Testis (tissue), 3 donors: ENCODE data around the gene ABTB1. TPM values are rescaled to one million over a fixed set of nuclear protein-coding genes. Genes with fewer than 3 reads are reported as not detected.

Source experiments
- DNase-seq: peaks from one replicate; pipeline ENCODE4 v3.0.0-alpha.2; 2019
- H3K27ac ChIP-seq, 2 donors: fragments of 200-600 bp; sonication (generic); one replicate each; pipeline ENCODE4 v1.5.1; 2019
- H3K27me3 ChIP-seq: fragments of 200-600 bp; sonication (generic); one replicate; pipeline ENCODE4 v1.5.1; 2019
- H3K36me3 ChIP-seq: fragments of 200-600 bp; sonication (generic); one replicate; pipeline ENCODE4 v1.5.1; 2017; ENCODE audit warnings: low read depth; ENCODE audit errors: missing control alignments
- H3K4me1 ChIP-seq: fragments of 200-600 bp; sonication (generic); one replicate; pipeline ENCODE4 v1.5.1; 2019
- H3K4me3 ChIP-seq, 2 donors: fragments of 200-600 bp; sonication (generic); one replicate each; pipeline ENCODE4 v1.5.1; 2017 to 2019
- H3K9me3 ChIP-seq: fragments of 200-600 bp; sonication (generic); one replicate; pipeline ENCODE4 v1.5.1; 2017
- POLR2A ChIP-seq: fragments of 450-650 bp; IDR thresholded peaks from one replicate; pipeline ENCODE4 v1.6.1; 2017; ENCODE audit warnings: antibody characterized with exemption, mild to moderate bottlenecking, moderate library complexity
- WGBS, 2 donors: methylation state at CpG; one replicate each; pipeline ENCODE4 v1.1.5; 2018; 5-methylcytosine and 5-hydroxymethylcytosine counted together
- intact Hi-C: fragments of 100-400 bp; cut with DNase I; formaldehyde crosslinking; loops from one replicate; pipeline ENCODE4 v1.15.1; 2023; ENCODE audit warnings: low total_unique reads
- polyA plus RNA-seq: library from polyadenylated mRNA; stranded (reverse); fragments of 350-450 nt; fragmentation: Illumina TruSeq; extraction: RNeasy Lipid Tissue Mini Kit (QIAGEN cat#74804); gene quantifications from one replicate; pipeline ENCODE4 v1.2.3, GENCODE V29; 2014; ENCODE audit warnings: low read depth, low replicate concordance; ENCODE audit not compliant: insufficient read depth
- total RNA-seq, 2 donors: library from RNA; depleted of rRNA; stranded (reverse); fragments of >200 nt; gene quantifications; one replicate each; pipeline ENCODE4 v1.2.3, GENCODE V29; 2016
- TF ChIP-seq, protein P1 (sequence below), 3 experiments: fragments of 450-650 bp in 2 of 3; fragments of 200-600 bp in 1 of 3; sonication (generic) in 1 of 3; IDR thresholded peaks; one replicate each; pipeline ENCODE4 v1.5.1; 2016 to 2019; ENCODE audit warnings: antibody characterized with exemption in 3 of 3, mild to moderate bottlenecking in 2 of 3, moderate library complexity in 1 of 3

The ABTB1 gene
- total and polyA plus RNA-seq, 3 donors from 2014 or later = 16.7 to 39.1 (median 28.7) TPM

DNA sequence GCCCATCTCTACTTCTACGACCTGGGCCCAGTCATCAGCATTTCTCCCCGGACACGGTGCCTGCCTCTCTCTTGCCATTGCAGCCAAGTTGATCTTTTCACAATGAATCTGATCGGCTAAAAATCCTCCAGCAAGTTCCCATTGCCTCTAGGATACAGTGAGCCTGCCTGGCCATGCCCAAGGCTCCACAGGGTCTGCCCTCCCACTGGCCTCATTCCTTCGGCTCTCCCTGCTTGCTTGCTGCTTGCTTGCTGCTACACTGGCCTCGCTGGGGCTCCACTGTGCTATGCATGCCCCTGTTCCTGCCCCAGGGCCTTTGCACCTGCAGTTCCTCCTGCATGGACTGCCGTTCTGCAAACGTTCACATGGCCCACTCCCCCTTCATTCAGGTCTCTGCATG is 2.0 kb downstream of the ABTB1 start:
- intact Hi-C loops = no loop called here
- no peak for DNase-seq
- no peaks in the 10 kb centered on the region for H3K27me3 ChIP-seq
- no peak overlapping the region for H3K4me3 ChIP-seq
- no peak overlapping the region for H3K27ac ChIP-seq
- H3K36me3 ChIP-seq = no peaks in the 10 kb centered on the region
- peaks cover 17% of the 10 kb centered on the region for H3K4me1 ChIP-seq
- TF ChIP-seq, protein P1, sequence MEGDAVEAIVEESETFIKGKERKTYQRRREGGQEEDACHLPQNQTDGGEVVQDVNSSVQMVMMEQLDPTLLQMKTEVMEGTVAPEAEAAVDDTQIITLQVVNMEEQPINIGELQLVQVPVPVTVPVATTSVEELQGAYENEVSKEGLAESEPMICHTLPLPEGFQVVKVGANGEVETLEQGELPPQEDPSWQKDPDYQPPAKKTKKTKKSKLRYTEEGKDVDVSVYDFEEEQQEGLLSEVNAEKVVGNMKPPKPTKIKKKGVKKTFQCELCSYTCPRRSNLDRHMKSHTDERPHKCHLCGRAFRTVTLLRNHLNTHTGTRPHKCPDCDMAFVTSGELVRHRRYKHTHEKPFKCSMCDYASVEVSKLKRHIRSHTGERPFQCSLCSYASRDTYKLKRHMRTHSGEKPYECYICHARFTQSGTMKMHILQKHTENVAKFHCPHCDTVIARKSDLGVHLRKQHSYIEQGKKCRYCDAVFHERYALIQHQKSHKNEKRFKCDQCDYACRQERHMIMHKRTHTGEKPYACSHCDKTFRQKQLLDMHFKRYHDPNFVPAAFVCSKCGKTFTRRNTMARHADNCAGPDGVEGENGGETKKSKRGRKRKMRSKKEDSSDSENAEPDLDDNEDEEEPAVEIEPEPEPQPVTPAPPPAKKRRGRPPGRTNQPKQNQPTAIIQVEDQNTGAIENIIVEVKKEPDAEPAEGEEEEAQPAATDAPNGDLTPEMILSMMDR (IDR thresholded peaks at IDR 0.05) = no peak
- TF ChIP-seq POLR2A = no peak
- 88 to 92% methylated on average over 8 of the region's 8 CpGs for WGBS, 2 donors
- H3K9me3 ChIP-seq = no peaks in the 10 kb centered on the region

DNA sequence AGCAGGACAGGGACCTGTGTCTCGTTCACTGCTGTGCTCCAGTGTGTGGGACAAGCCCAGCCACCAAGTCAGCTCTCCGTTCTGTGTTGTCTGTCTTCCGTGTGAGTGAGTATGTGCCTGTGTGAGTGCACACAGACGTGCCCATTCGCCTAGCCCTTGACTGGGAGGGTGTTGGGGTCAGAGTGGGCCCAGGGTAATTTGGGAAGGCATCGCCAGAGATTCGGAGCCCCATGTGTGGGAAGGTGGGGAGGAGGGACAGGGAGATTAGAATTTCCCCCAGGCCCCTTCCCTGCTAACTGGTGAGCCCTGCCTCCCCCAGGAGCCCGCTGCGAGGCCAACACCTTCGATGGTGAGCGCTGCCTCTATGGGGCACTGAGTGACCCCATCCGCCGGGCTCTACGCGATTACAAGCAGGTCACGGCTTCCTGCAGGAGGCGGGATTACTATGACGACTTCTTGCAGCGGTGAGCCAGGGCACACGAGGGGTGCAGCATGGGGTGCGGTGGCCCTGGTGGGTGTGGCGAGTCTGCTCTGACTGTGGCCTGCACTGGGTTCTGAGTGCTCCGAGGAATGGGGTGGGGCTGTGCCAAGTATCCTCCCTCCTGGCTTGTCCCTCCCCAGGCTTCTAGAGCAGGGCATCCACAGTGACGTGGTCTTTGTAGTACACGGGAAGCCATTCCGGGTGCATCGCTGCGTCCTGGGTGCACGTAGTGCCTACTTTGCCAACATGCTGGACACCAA is 3.1 kb downstream of the ABTB1 start:
- Histone ChIP-seq H3K27ac (no peak overlapping the region), H3K4me3 (no peak overlapping the region), H3K27me3 (no peaks in the 10 kb centered on the region), H3K36me3 (no peaks in the 10 kb centered on the region), H3K9me3 (no peaks in the 10 kb centered on the region), H3K4me1 (peaks cover 17% of the 10 kb centered on the region)
- no peak for DNase-seq
- TF ChIP-seq POLR2A = no peak
- TF ChIP-seq, protein P1 (IDR thresholded peaks at IDR 0.05) = no peak
- intact Hi-C loops = no loop called here
- WGBS, 2 donors = 88 to 93% methylated on average over 19 to 29 of the region's 29 CpGs

DNA sequence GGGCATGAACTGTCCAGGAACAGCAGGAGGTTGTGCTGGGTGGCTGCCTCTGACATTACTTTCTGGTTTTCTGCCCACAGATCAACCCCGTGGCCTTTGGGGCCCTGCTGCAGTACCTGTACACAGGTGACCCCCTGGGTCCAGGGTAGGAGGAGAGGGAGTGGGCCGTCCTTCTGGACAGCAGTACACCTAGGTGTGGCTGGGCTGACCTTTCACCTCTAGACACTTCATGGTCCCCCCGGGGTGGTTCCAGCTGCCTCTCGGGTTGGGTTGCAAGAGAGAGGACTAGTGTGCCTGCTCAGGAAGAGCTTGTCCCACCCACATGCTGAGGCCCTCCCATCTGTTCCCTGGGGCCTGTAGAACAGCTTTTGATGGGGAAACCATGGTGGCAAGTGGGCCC is 3.7 kb downstream of the ABTB1 start:
- Histone ChIP-seq H3K27ac (no peak overlapping the region), H3K36me3 (no peaks in the 10 kb centered on the region), H3K9me3 (no peaks in the 10 kb centered on the region), H3K4me1 (peaks cover 15% of the 10 kb centered on the region), H3K4me3 (no peak overlapping the region), H3K27me3 (no peaks in the 10 kb centered on the region)
- WGBS, 2 donors = 84% methylated on average over 4 of the region's 4 CpGs; no CpG with 5 or more reads in 1 of the 2 donors
- intact Hi-C loops = no loop called here
- TF ChIP-seq, protein P1 (IDR thresholded peaks at IDR 0.05) = no peak
- TF ChIP-seq POLR2A = no peak
- no peak for DNase-seq

DNA sequence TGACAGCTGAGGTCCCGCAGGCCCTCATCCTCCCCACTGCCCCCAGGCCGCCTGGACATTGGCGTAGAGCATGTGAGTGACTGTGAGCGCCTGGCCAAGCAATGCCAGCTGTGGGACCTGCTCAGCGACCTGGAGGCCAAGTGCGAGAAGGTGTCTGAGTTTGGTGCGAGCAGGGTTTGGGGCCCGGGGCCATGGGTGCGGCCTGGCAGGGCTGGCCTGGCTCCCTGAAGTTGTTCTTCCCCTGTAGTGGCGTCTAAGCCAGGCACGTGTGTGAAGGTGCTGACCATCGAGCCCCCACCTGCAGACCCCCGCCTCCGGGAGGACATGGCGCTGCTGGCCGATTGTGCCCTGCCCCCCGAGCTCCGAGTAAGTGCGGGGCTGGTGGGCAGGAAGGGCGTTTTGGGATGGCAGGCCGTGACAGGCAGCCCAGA is 4.2 kb downstream of the ABTB1 start:
- H3K36me3 ChIP-seq = no peaks in the 10 kb centered on the region
- WGBS, 2 donors = 91 to 93% methylated on average over 19 to 21 of the region's 21 CpGs
- peaks cover 10% of the 10 kb centered on the region for H3K4me1 ChIP-seq
- TF ChIP-seq POLR2A = no peak
- TF ChIP-seq, protein P1 (IDR thresholded peaks at IDR 0.05) = no peak
- intact Hi-C loops = no loop called here
- no peaks in the 10 kb centered on the region for H3K9me3 ChIP-seq
- DNase-seq = no peak
- no peak overlapping the region for H3K4me3 ChIP-seq
- no peak overlapping the region for H3K27ac ChIP-seq
- no peaks in the 10 kb centered on the region for H3K27me3 ChIP-seq
